ENCODE measurements around the gene PIK3C3. TPM values are rescaled to one million over a fixed set of nuclear protein-coding genes. Genes with fewer than 3 reads are reported as not detected.

PIK3C3 gene
- total and polyA plus RNA-seq, 9 of the 15 experiments (the other 6 are each of a cell fraction or from before 2014, with no cell fraction given): 27.0 to 101 (median 42.9) TPM

DNA sequence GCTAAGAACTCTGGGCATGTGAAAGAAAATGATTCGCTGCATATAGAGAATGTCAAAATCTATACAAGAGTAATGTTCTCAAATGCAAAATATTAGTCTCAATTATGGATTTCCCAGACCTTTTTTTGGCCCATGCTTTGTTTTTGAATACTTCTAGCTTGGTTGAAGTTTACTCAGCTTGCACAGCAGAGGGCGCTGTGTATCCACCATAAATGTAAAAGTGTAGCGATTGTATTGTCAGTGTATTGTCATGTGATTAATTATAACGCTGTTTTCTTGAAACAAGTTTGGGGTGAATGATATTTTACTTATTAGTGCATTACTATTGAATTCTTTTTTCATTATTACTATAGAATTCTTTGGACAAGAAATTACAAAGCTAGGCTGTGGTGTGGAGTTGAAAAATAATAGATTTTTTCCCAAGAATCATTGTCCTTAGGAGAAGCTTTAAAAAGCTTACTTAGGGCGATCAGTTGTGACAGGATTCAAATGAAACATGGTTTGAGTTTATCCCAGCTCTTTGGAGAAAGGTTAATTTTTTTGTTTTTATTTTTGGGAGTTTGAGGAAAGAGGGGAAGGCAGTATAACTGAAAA, 98.3 kb downstream of the PIK3C3 start (continued):
- TF ChIP-seq, protein P1, sequence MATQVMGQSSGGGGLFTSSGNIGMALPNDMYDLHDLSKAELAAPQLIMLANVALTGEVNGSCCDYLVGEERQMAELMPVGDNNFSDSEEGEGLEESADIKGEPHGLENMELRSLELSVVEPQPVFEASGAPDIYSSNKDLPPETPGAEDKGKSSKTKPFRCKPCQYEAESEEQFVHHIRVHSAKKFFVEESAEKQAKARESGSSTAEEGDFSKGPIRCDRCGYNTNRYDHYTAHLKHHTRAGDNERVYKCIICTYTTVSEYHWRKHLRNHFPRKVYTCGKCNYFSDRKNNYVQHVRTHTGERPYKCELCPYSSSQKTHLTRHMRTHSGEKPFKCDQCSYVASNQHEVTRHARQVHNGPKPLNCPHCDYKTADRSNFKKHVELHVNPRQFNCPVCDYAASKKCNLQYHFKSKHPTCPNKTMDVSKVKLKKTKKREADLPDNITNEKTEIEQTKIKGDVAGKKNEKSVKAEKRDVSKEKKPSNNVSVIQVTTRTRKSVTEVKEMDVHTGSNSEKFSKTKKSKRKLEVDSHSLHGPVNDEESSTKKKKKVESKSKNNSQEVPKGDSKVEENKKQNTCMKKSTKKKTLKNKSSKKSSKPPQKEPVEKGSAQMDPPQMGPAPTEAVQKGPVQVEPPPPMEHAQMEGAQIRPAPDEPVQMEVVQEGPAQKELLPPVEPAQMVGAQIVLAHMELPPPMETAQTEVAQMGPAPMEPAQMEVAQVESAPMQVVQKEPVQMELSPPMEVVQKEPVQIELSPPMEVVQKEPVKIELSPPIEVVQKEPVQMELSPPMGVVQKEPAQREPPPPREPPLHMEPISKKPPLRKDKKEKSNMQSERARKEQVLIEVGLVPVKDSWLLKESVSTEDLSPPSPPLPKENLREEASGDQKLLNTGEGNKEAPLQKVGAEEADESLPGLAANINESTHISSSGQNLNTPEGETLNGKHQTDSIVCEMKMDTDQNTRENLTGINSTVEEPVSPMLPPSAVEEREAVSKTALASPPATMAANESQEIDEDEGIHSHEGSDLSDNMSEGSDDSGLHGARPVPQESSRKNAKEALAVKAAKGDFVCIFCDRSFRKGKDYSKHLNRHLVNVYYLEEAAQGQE (IDR thresholded peaks at IDR 0.05; ENCODE audit: borderline replicate concordance): peak; percentile 12; the same call in 1 of the 2 replicates
- TF ChIP-seq, protein P1 (CRISPR knock-in tag; IDR thresholded peaks at IDR 0.05; ENCODE audit: low read depth): no peak
- TF ChIP-seq, protein P2, sequence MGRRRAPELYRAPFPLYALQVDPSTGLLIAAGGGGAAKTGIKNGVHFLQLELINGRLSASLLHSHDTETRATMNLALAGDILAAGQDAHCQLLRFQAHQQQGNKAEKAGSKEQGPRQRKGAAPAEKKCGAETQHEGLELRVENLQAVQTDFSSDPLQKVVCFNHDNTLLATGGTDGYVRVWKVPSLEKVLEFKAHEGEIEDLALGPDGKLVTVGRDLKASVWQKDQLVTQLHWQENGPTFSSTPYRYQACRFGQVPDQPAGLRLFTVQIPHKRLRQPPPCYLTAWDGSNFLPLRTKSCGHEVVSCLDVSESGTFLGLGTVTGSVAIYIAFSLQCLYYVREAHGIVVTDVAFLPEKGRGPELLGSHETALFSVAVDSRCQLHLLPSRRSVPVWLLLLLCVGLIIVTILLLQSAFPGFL (CRISPR knock-in tag; IDR thresholded peaks at IDR 0.05): no peak
- TF ChIP-seq RAD51 (IDR thresholded peaks at IDR 0.05; ENCODE audit: borderline replicate concordance, low read depth): peak; percentile 26; the same call in 1 of the 2 replicates
